Hepatocyte (in vitro differentiated cells): ENCODE measurements around the gene ST6GAL1.

Experiments
- EZH2 ChIP-seq: fragments of 200-600 bp; sonication (generic); IDR thresholded peaks from 2 replicates; pipeline ENCODE4 v1.6.1; 2016; ENCODE audit warnings: antibody characterized with exemption, mild to moderate bottlenecking, borderline replicate concordance
- EZH2phosphoT487 ChIP-seq: fragments of 200-600 bp; sonication (generic); IDR thresholded peaks from one replicate; pipeline ENCODE4 v1.6.1; 2018; ENCODE audit warnings: antibody characterized with exemption, mild to moderate bottlenecking, low read depth, moderate library complexity; ENCODE audit not compliant: unreplicated experiment, severe bottlenecking
- TF ChIP-seq, protein P1 (sequence below): fragments of 200-600 bp; sonication (generic); IDR thresholded peaks from 2 replicates; pipeline ENCODE4 v1.5.1; 2016; ENCODE audit warnings: antibody characterized with exemption, mild to moderate bottlenecking; ENCODE audit not compliant: poor library complexity

DNA sequence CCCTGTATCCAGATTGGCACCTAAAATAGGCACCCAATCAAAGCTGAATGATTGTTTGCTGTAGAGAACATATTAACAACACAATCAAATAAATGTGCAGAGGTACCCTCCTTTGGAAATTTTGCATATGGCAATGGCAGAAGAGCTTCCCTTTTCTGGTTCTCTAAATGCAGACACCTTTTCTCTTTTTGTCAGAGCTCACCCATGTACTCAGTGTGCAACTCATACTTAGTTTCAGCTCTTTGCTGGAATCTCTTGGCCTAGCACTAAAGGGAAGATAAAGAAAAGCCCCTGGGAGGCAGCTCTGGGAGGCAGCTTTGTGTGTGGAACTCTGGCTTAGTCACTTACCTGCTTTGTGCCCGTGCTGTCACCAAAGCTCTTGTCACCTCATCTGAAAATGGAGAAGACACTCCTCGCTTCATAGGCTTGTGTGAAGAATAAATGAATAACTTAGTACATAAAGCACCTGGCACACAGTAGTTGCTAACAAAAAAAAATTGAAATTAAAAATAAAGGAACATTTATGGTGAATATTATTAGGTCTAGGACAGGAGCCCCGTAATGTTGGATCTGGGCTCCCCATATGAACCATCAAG, 28.8 kb downstream of the ST6GAL1 start:
- TF ChIP-seq EZH2phosphoT487 (no peak), EZH2 (no peak)
- TF ChIP-seq, protein P1, sequence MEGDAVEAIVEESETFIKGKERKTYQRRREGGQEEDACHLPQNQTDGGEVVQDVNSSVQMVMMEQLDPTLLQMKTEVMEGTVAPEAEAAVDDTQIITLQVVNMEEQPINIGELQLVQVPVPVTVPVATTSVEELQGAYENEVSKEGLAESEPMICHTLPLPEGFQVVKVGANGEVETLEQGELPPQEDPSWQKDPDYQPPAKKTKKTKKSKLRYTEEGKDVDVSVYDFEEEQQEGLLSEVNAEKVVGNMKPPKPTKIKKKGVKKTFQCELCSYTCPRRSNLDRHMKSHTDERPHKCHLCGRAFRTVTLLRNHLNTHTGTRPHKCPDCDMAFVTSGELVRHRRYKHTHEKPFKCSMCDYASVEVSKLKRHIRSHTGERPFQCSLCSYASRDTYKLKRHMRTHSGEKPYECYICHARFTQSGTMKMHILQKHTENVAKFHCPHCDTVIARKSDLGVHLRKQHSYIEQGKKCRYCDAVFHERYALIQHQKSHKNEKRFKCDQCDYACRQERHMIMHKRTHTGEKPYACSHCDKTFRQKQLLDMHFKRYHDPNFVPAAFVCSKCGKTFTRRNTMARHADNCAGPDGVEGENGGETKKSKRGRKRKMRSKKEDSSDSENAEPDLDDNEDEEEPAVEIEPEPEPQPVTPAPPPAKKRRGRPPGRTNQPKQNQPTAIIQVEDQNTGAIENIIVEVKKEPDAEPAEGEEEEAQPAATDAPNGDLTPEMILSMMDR = no peak
